Body of pancreas (tissue), 4 donors: ENCODE results near the gene GPR27. TPM values are rescaled to one million over a fixed set of nuclear protein-coding genes. Genes with fewer than 3 reads are reported as not detected.

Source experiments
- ATAC-seq: fragments of 150-250 bp; one replicate; pipeline ENCODE4 v1.9.1; 2016
- DNase-seq, 4 donors: peaks; one replicate each; pipeline ENCODE4 v3.0.0-alpha.2; 2019
- H3K27ac ChIP-seq, 4 donors: fragments of 200-600 bp; sonication (generic); 1 replicate in 3 of 4; 2 replicates in 1 of 4; pipeline versions ENCODE4 v1.5.1 to v1.6.1; 2016 to 2019; ENCODE audit warnings: mild to moderate bottlenecking in 1 of 4, mixed read lengths in 1 of 4, moderate library complexity in 1 of 4
- H3K27me3 ChIP-seq, 2 donors: fragments of 200-600 bp; sonication (generic); one replicate each; pipeline ENCODE4 v1.6.0; 2016; ENCODE audit warnings: mild to moderate bottlenecking in 1 of 2
- H3K36me3 ChIP-seq, 2 donors: fragments of 200-600 bp; sonication (generic); replicated peaks in 1 of 2; 2 replicates each; pipeline ENCODE4 v1.5.1; 2016; ENCODE audit warnings: low read depth in 2 of 2; ENCODE audit not compliant: insufficient read depth in 1 of 2
- H3K4me1 ChIP-seq: fragments of 200-600 bp; sonication (generic); one replicate; pipeline ENCODE4 v1.6.0; 2016
- H3K4me3 ChIP-seq, 2 donors: fragments of 200-600 bp; sonication (generic); 1 replicate in 1 of 2; 2 replicates in 1 of 2; pipeline ENCODE4 v1.5.1; 2016 to 2019
- H3K9me3 ChIP-seq, 3 donors: fragments of 200-600 bp; sonication (generic); 1 replicate in 2 of 3; 2 replicates in 1 of 3; pipeline ENCODE4 v1.5.1; 2016
- POLR2A ChIP-seq, 3 donors: fragments of 450-650 bp; IDR thresholded peaks; one replicate each; pipeline ENCODE4 v1.6.1; 2016; ENCODE audit warnings: antibody characterized with exemption in 3 of 3, mild to moderate bottlenecking in 2 of 3
- WGBS, 2 donors: methylation state at CpG; one replicate each; pipeline ENCODE4 v1.1.5; 2017; 5-methylcytosine and 5-hydroxymethylcytosine counted together
- intact Hi-C: fragments of 100-400 bp; cut with DNase I; formaldehyde crosslinking; loops from one replicate; pipeline ENCODE4 v1.15.1; 2023
- total RNA-seq, 2 donors: library from RNA; depleted of rRNA; stranded (reverse); fragments of >200 nt; gene quantifications; one replicate each; pipeline ENCODE4 v1.1.0, GENCODE V29; 2016
- TF ChIP-seq, protein P1 (sequence below), 7 experiments: fragments of 450-650 bp in 4 of 7; fragments of 200-600 bp in 3 of 7; sonication (generic) in 3 of 7; IDR thresholded peaks; one replicate each; pipeline ENCODE4 v1.5.1; 2016 to 2019; ENCODE audit warnings: antibody characterized with exemption in 7 of 7

The GPR27 gene
- total RNA-seq, 2 donors from 2014 or later, result 0.33 to 2.3 TPM

- Histone ChIP-seq H3K27ac (no peak overlapping the region), H3K4me3 (no peak overlapping the region), H3K4me1 (no peaks in the 10 kb centered on the region), H3K27me3 (no peaks in the 10 kb centered on the region), H3K36me3 (no peaks in the 10 kb centered on the region), H3K9me3 (no peaks in the 10 kb centered on the region)
- intact Hi-C loops, result no loop called here
- TF ChIP-seq, protein P1, sequence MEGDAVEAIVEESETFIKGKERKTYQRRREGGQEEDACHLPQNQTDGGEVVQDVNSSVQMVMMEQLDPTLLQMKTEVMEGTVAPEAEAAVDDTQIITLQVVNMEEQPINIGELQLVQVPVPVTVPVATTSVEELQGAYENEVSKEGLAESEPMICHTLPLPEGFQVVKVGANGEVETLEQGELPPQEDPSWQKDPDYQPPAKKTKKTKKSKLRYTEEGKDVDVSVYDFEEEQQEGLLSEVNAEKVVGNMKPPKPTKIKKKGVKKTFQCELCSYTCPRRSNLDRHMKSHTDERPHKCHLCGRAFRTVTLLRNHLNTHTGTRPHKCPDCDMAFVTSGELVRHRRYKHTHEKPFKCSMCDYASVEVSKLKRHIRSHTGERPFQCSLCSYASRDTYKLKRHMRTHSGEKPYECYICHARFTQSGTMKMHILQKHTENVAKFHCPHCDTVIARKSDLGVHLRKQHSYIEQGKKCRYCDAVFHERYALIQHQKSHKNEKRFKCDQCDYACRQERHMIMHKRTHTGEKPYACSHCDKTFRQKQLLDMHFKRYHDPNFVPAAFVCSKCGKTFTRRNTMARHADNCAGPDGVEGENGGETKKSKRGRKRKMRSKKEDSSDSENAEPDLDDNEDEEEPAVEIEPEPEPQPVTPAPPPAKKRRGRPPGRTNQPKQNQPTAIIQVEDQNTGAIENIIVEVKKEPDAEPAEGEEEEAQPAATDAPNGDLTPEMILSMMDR (IDR thresholded peaks at IDR 0.05), result no peak
- TF ChIP-seq POLR2A (IDR thresholded peaks at IDR 0.05), result no peak
- DNase-seq (no peak), ATAC-seq (no peak)
- WGBS, 2 donors, result 23 to 26% methylated on average over 3 of the region's 3 CpGs
Observed at GRCh38 chr3:71800023-71800422, 46.4 kb downstream of the GPR27 start.

DNA sequence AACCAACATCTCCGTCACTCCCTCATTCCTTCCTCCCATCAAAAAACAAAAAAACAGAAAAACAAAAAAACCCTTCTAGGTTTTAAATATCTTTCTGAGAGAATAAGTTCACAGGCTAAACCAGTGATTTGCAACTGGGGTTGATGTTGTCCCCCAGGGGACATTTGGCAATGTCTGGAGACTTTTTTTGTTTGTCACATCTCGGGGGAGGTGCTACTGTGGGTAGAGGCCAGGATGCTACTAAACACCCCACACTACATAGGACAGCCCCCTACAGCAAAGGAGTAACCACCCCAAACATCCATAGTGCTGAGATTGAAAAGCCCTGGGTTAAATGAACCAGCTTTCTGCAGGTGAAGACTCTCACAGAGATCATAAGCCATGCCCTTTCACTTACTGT is 48.3 kb downstream of the GPR27 start:
- Histone ChIP-seq H3K9me3 (no peaks in the 10 kb centered on the region), H3K27ac (no peak overlapping the region), H3K4me3 (no peak overlapping the region), H3K27me3 (no peaks in the 10 kb centered on the region), H3K36me3 (no peaks in the 10 kb centered on the region), H3K4me1 (no peaks in the 10 kb centered on the region)
- DNase-seq, result no peak
- ATAC-seq, result no peak
- WGBS, 2 donors, result 96 to 100% methylated on average over 2 of the region's 2 CpGs
- no peak for TF ChIP-seq POLR2A (IDR thresholded peaks at IDR 0.05)
- TF ChIP-seq, protein P1 (IDR thresholded peaks at IDR 0.05), result no peak
- intact Hi-C loops, result no loop called here

GRCh38 chr3:71803248-71803647 is 49.6 kb downstream of the GPR27 start:
- DNase-seq, result no peak
- no peak for ATAC-seq
- H3K4me1 ChIP-seq, result no peaks in the 10 kb centered on the region
- 91 to 94% methylated on average over 3 of the region's 3 CpGs for WGBS, 2 donors
- H3K27ac ChIP-seq, result no peak overlapping the region
- H3K36me3 ChIP-seq, result no peaks in the 10 kb centered on the region
- H3K4me3 ChIP-seq, result no peak overlapping the region
- H3K9me3 ChIP-seq, result no peaks in the 10 kb centered on the region
- no peak for TF ChIP-seq POLR2A (IDR thresholded peaks at IDR 0.05)
- TF ChIP-seq, protein P1 (IDR thresholded peaks at IDR 0.05), result no peak
- intact Hi-C loops, result no loop called here
- H3K27me3 ChIP-seq, result no peaks in the 10 kb centered on the region

DNA sequence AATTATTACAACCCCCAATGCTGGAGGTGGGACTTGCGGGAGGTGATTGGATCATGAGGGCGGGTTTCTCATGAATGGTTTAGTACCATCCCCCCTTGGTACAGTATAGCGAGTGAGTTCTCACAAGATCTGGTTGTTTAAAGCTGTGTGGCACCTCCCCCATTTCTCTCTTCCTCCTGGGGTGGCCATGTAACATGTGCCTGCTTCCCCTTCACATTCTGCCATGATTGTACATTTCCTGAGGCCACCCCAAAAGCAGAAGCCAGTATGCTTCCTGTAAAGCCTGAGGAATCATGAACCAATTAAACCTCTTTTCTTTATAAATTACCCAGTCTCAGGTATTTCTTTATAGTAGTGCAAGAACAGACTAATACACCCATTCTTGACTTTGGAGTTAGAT is 51.5 kb downstream of the GPR27 start:
- TF ChIP-seq, protein P1 (IDR thresholded peaks at IDR 0.05), result no peak
- TF ChIP-seq POLR2A (IDR thresholded peaks at IDR 0.05), result no peak
- Histone ChIP-seq H3K27ac (no peak overlapping the region), H3K9me3 (no peaks in the 10 kb centered on the region), H3K4me1 (no peaks in the 10 kb centered on the region), H3K27me3 (no peaks in the 10 kb centered on the region), H3K36me3 (no peaks in the 10 kb centered on the region), H3K4me3 (no peak overlapping the region)
- 93 to 95% methylated on average over 3 of the region's 3 CpGs for WGBS, 2 donors
- no peak for ATAC-seq
- DNase-seq, result no peak
- intact Hi-C loops, result no loop called here

- Histone ChIP-seq H3K4me1 (no peaks in the 10 kb centered on the region), H3K36me3 (no peaks in the 10 kb centered on the region), H3K9me3 (no peaks in the 10 kb centered on the region), H3K27ac (no peak overlapping the region), H3K27me3 (no peaks in the 10 kb centered on the region), H3K4me3 (no peak overlapping the region)
- 59 to 84% methylated on average over 2 of the region's 2 CpGs for WGBS, 2 donors
- ATAC-seq, result no peak
- no peak for DNase-seq
- no peak for TF ChIP-seq POLR2A (IDR thresholded peaks at IDR 0.05)
- TF ChIP-seq, protein P1 (IDR thresholded peaks at IDR 0.05), result no peak
- intact Hi-C loops, result no loop called here
Observed at GRCh38 chr3:71805691-71806090, 52.0 kb downstream of the GPR27 start.
